H1 (cell line): ENCODE measurements around the gene GATB. TPM values are rescaled to one million over a fixed set of nuclear protein-coding genes. Genes with fewer than 3 reads are reported as not detected.

Source experiments
- ASH2L ChIP-seq: fragments of 200-600, 300-600 bp; sonication (generic); IDR thresholded peaks from one replicate; pipeline ENCODE4 v1.7.1; 2017; ENCODE audit warnings: low read length
- HDAC2 ChIP-seq, 2 experiments: fragments of 300-600 bp in 1 of 2; sonication (generic) in 1 of 2; IDR thresholded peaks; 2 replicates each; pipeline ENCODE4 v1.6.1; 2011 to 2012; ENCODE audit warnings: low read depth in 2 of 2, low read length in 2 of 2, mild to moderate bottlenecking in 2 of 2, moderate library complexity in 2 of 2, borderline replicate concordance in 1 of 2, inconsistent platforms in 1 of 2
- NRF1 ChIP-seq: IDR thresholded peaks from 2 replicates; pipeline ENCODE4 v1.6.1; 2011; ENCODE audit warnings: mild to moderate bottlenecking, low read depth, low read length, improper control_type of control experiment
- POLR2A ChIP-seq, 2 experiments: IDR thresholded peaks; 1 replicate in 1 of 2; 2 replicates in 1 of 2; pipeline ENCODE4 v1.6.1; 2011; ENCODE audit warnings: low read depth in 2 of 2, low read length in 2 of 2, mild to moderate bottlenecking in 2 of 2; ENCODE audit errors: control extremely low read depth in 1 of 2
- RNF2 ChIP-seq: fragments of 200-900, 300-1000 bp; sonication (generic); IDR thresholded peaks from 2 replicates; pipeline ENCODE4 v1.7.1; 2016; ENCODE audit warnings: borderline replicate concordance, low read depth, mild to moderate bottlenecking, antibody characterized with exemption, low read length; ENCODE audit not compliant: poor library complexity, severe bottlenecking; ENCODE audit errors: missing control alignments
- SAP30 ChIP-seq: fragments of 300-600 bp; sonication (generic); IDR thresholded peaks from 2 replicates; pipeline ENCODE4 v1.7.1; 2012; ENCODE audit warnings: low read length, moderate library complexity, mild to moderate bottlenecking, inconsistent platforms; ENCODE audit not compliant: insufficient read depth, insufficient replicate concordance
- SIRT6 ChIP-seq: IDR thresholded peaks from one replicate; pipeline ENCODE4 v1.7.1; 2012; ENCODE audit warnings: low read length, inconsistent platforms
- TAF7 ChIP-seq: optimal IDR thresholded peaks from 2 replicates; pipeline ENCODE3; 2011; ENCODE audit warnings: low read depth, mild to moderate bottlenecking, inconsistent platforms, low read length, moderate library complexity, borderline replicate concordance
- ZNF274 ChIP-seq: IDR thresholded peaks from 2 replicates; pipeline ENCODE4 v1.7.0; 2012; ENCODE audit warnings: low read length, borderline replicate concordance; ENCODE audit errors: extremely low read depth
- polyA plus RNA-seq, 7 experiments: library from polyadenylated mRNA; depleted of rRNA in 3 of 7; stranded (reverse) in 5 of 7; unstranded in 2 of 7; fragments of >200 nt in 5 of 7; fragments of 200-250 nt in 2 of 7; gene quantifications; 1 replicate in 5 of 7; 2 replicates in 1 of 7; 4 replicates in 1 of 7; pipeline versions ENCODE4 v1.2.1 to v1.2.3, GENCODE V29; 2011 to 2013; ENCODE audit warnings: missing spikeins in 2 of 7, mixed read lengths in 2 of 7
- total RNA-seq: library from RNA; stranded (reverse); fragmentation: NEBNext Ultra II Directional; extraction: Animal tissue kit (Norgen Biotek cat#: 25700); gene quantifications from 2 replicates; pipeline ENCODE4 v1.2.1, GENCODE V29; 2021
- TF ChIP-seq, protein P1 (sequence below): fragments of 300-600 bp; sonication (generic); IDR thresholded peaks from 2 replicates; pipeline ENCODE4 v1.7.1; 2012; ENCODE audit warnings: low read length, moderate library complexity, mild to moderate bottlenecking, inconsistent platforms; ENCODE audit not compliant: insufficient replicate concordance
- TF ChIP-seq, protein P2 (sequence below): IDR thresholded peaks from 2 replicates; pipeline ENCODE4 v1.6.1; 2012; ENCODE audit warnings: inconsistent platforms

GATB gene
- total and polyA plus RNA-seq, 2 of the 8 experiments (the other 6 are each of a cell fraction or from before 2014, with no cell fraction given) = 15.3 to 18.0 TPM

DNA sequence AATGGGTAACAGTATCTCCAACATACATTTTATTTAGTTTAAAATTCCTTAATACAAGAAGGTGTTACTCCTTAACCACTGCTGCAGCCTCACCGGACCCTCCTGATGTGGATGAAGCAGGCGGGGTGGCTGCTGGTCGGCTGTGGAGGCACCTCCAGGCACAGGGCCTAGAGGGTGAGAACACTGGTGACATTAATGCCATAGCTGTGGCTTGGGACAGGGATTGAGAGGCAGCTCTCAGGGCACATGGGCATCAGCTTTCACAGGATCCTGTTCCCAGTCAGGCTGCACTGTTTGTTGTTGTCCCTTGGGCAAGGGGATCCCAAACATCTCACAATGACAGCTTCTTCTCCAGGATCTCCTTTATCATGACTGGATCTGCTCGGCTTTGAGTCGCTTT, 90.0 kb downstream of the GATB start (continued):
- TF ChIP-seq, protein P1, sequence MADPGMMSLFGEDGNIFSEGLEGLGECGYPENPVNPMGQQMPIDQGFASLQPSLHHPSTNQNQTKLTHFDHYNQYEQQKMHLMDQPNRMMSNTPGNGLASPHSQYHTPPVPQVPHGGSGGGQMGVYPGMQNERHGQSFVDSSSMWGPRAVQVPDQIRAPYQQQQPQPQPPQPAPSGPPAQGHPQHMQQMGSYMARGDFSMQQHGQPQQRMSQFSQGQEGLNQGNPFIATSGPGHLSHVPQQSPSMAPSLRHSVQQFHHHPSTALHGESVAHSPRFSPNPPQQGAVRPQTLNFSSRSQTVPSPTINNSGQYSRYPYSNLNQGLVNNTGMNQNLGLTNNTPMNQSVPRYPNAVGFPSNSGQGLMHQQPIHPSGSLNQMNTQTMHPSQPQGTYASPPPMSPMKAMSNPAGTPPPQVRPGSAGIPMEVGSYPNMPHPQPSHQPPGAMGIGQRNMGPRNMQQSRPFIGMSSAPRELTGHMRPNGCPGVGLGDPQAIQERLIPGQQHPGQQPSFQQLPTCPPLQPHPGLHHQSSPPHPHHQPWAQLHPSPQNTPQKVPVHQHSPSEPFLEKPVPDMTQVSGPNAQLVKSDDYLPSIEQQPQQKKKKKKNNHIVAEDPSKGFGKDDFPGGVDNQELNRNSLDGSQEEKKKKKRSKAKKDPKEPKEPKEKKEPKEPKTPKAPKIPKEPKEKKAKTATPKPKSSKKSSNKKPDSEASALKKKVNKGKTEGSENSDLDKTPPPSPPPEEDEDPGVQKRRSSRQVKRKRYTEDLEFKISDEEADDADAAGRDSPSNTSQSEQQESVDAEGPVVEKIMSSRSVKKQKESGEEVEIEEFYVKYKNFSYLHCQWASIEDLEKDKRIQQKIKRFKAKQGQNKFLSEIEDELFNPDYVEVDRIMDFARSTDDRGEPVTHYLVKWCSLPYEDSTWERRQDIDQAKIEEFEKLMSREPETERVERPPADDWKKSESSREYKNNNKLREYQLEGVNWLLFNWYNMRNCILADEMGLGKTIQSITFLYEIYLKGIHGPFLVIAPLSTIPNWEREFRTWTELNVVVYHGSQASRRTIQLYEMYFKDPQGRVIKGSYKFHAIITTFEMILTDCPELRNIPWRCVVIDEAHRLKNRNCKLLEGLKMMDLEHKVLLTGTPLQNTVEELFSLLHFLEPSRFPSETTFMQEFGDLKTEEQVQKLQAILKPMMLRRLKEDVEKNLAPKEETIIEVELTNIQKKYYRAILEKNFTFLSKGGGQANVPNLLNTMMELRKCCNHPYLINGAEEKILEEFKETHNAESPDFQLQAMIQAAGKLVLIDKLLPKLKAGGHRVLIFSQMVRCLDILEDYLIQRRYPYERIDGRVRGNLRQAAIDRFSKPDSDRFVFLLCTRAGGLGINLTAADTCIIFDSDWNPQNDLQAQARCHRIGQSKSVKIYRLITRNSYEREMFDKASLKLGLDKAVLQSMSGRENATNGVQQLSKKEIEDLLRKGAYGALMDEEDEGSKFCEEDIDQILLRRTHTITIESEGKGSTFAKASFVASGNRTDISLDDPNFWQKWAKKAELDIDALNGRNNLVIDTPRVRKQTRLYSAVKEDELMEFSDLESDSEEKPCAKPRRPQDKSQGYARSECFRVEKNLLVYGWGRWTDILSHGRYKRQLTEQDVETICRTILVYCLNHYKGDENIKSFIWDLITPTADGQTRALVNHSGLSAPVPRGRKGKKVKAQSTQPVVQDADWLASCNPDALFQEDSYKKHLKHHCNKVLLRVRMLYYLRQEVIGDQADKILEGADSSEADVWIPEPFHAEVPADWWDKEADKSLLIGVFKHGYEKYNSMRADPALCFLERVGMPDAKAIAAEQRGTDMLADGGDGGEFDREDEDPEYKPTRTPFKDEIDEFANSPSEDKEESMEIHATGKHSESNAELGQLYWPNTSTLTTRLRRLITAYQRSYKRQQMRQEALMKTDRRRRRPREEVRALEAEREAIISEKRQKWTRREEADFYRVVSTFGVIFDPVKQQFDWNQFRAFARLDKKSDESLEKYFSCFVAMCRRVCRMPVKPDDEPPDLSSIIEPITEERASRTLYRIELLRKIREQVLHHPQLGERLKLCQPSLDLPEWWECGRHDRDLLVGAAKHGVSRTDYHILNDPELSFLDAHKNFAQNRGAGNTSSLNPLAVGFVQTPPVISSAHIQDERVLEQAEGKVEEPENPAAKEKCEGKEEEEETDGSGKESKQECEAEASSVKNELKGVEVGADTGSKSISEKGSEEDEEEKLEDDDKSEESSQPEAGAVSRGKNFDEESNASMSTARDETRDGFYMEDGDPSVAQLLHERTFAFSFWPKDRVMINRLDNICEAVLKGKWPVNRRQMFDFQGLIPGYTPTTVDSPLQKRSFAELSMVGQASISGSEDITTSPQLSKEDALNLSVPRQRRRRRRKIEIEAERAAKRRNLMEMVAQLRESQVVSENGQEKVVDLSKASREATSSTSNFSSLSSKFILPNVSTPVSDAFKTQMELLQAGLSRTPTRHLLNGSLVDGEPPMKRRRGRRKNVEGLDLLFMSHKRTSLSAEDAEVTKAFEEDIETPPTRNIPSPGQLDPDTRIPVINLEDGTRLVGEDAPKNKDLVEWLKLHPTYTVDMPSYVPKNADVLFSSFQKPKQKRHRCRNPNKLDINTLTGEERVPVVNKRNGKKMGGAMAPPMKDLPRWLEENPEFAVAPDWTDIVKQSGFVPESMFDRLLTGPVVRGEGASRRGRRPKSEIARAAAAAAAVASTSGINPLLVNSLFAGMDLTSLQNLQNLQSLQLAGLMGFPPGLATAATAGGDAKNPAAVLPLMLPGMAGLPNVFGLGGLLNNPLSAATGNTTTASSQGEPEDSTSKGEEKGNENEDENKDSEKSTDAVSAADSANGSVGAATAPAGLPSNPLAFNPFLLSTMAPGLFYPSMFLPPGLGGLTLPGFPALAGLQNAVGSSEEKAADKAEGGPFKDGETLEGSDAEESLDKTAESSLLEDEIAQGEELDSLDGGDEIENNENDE = no peak
- TF ChIP-seq, protein P2, sequence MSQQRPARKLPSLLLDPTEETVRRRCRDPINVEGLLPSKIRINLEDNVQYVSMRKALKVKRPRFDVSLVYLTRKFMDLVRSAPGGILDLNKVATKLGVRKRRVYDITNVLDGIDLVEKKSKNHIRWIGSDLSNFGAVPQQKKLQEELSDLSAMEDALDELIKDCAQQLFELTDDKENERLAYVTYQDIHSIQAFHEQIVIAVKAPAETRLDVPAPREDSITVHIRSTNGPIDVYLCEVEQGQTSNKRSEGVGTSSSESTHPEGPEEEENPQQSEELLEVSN = no peak
- no peak for TF ChIP-seq POLR2A (IDR thresholded peaks at IDR 0.05; ENCODE audit: control extremely low read depth in 1 of 2, low read depth in 2 of 2, low read length in 2 of 2)
- TF ChIP-seq SIRT6 = no peak
- no peak for TF ChIP-seq NRF1
- TF ChIP-seq HDAC2 (IDR thresholded peaks at IDR 0.05; ENCODE audit: borderline replicate concordance in 1 of 2, low read depth in 2 of 2, low read length in 2 of 2) = no peak
- no peak for TF ChIP-seq ZNF274
- TF ChIP-seq SAP30 = no peak
- TF ChIP-seq RNF2 = no peak
- no peak for TF ChIP-seq TAF7
- TF ChIP-seq ASH2L = no peak
